ENCODE results near the gene PKN3. TPM values are rescaled to one million over a fixed set of nuclear protein-coding genes. Genes with fewer than 3 reads are reported as not detected.

The PKN3 gene
- total RNA-seq, 1 experiment from 2014 or later, result 2.1 TPM

GRCh38 chr9:128742401-128742800, 40.1 kb downstream of the PKN3 start:
- TF ChIP-seq CTCF (IDR thresholded peaks at IDR 0.05; ENCODE audit: insufficient read depth in 1 of 2, low read depth in 1 of 2, low read length in 1 of 2, severe bottlenecking in 1 of 2, unreplicated experiment in 1 of 2), result no peak
- Mint-ChIP-seq H3K4me1 (ENCODE audit: low read depth, unreplicated experiment) (no peaks in the 10 kb centered on the region), H3K9me3 (ENCODE audit: unreplicated experiment) (no peaks in the 10 kb centered on the region), H3K4me3 (ENCODE audit: unreplicated experiment) (no peak overlapping the region), H3K27ac (ENCODE audit: unreplicated experiment) (no peak overlapping the region), H3K36me3 (ENCODE audit: insufficient read depth, unreplicated experiment) (peaks cover 10% of the 10 kb centered on the region), H3K27me3 (ENCODE audit: insufficient read depth, unreplicated experiment) (no peaks in the 10 kb centered on the region)
- DNase-seq, result peak in 1 of 2 experiments; percentile 21
- H3K36me3 ChIP-seq (ENCODE audit: control insufficient read depth, insufficient read depth, low read length), result no peaks in the 10 kb centered on the region
- ChIA-PET CTCF (interaction anchor here (0.5 kb wide), 1 partner anchor 66 kb away, joined by 3 read pairs; no protein-coding TSS in a partner anchor), POLR2A (no interaction called here)
- H3K4me1 ChIP-seq, result no peaks in the 10 kb centered on the region
- intact Hi-C loops (cut with micrococcal nuclease; ENCODE audit: unreplicated experiment), result no loop called here
- no TSS peak for BruUV-seq (replicated peaks)
- H3K4me3 ChIP-seq (ENCODE audit: low read depth, low read length), result no peak overlapping the region
- no peaks in the 10 kb centered on the region for H3K27me3 ChIP-seq (replicated peaks; ENCODE audit: control insufficient read depth, insufficient read depth, low read length)
- H3K9me3 ChIP-seq, result no peaks in the 10 kb centered on the region

- H3K4me3 Mint-ChIP-seq (ENCODE audit: unreplicated experiment), result no peak overlapping the region
- Histone ChIP-seq H3K9me3 (no peaks in the 10 kb centered on the region), H3K36me3 (ENCODE audit: control insufficient read depth, insufficient read depth, low read length) (no peaks in the 10 kb centered on the region), H3K4me1 (no peaks in the 10 kb centered on the region), H3K4me3 (ENCODE audit: low read depth, low read length) (no peak overlapping the region), H3K27me3 (replicated peaks; ENCODE audit: control insufficient read depth, insufficient read depth, low read length) (no peaks in the 10 kb centered on the region)
- no TSS peak for BruUV-seq (replicated peaks)
- H3K9me3 Mint-ChIP-seq (ENCODE audit: unreplicated experiment), result no peaks in the 10 kb centered on the region
- intact Hi-C loops (cut with micrococcal nuclease; ENCODE audit: unreplicated experiment), result no loop called here
- H3K4me1 Mint-ChIP-seq (ENCODE audit: low read depth, unreplicated experiment), result no peaks in the 10 kb centered on the region
- ChIA-PET POLR2A (no interaction called here), CTCF (interaction anchor here (0.9 kb wide), 1 partner anchor 28 kb away, joined by 4 read pairs; no protein-coding TSS in a partner anchor)
- no peak for TF ChIP-seq CTCF (IDR thresholded peaks at IDR 0.05; ENCODE audit: insufficient read depth in 1 of 2, low read depth in 1 of 2, low read length in 1 of 2, severe bottlenecking in 1 of 2, unreplicated experiment in 1 of 2)
- H3K36me3 Mint-ChIP-seq (ENCODE audit: insufficient read depth, unreplicated experiment), result peaks cover 10% of the 10 kb centered on the region
- H3K27ac Mint-ChIP-seq (ENCODE audit: unreplicated experiment), result no peak overlapping the region
- no peak for DNase-seq
- no peaks in the 10 kb centered on the region for H3K27me3 Mint-ChIP-seq (ENCODE audit: insufficient read depth, unreplicated experiment)
Observed at GRCh38 chr9:128743421-128743820, 41.1 kb downstream of the PKN3 start.

GRCh38 chr9:128747241-128747640, 44.9 kb downstream of the PKN3 start:
- no peaks in the 10 kb centered on the region for H3K9me3 ChIP-seq
- POLR2A ChIA-PET, result no interaction called here
- no TSS peak for BruUV-seq (replicated peaks)
- Mint-ChIP-seq H3K4me3 (ENCODE audit: unreplicated experiment) (no peak overlapping the region), H3K36me3 (ENCODE audit: insufficient read depth, unreplicated experiment) (peaks cover 6% of the 10 kb centered on the region), H3K27ac (ENCODE audit: unreplicated experiment) (no peak overlapping the region), H3K4me1 (ENCODE audit: low read depth, unreplicated experiment) (no peaks in the 10 kb centered on the region), H3K27me3 (ENCODE audit: insufficient read depth, unreplicated experiment) (no peaks in the 10 kb centered on the region), H3K9me3 (ENCODE audit: unreplicated experiment) (no peaks in the 10 kb centered on the region)
- no peaks in the 10 kb centered on the region; the same call in 1 of the 2 replicates for H3K36me3 ChIP-seq (ENCODE audit: control insufficient read depth, insufficient read depth, low read length)
- H3K27me3 ChIP-seq (replicated peaks; ENCODE audit: control insufficient read depth, insufficient read depth, low read length), result no peaks in the 10 kb centered on the region
- H3K4me3 ChIP-seq (ENCODE audit: low read depth, low read length), result no peak overlapping the region
- H3K4me1 ChIP-seq, result no peaks in the 10 kb centered on the region
- intact Hi-C loops (cut with micrococcal nuclease; ENCODE audit: unreplicated experiment), result no loop called here
- no peak for TF ChIP-seq CTCF (IDR thresholded peaks at IDR 0.05; ENCODE audit: insufficient read depth in 1 of 2, low read depth in 1 of 2, low read length in 1 of 2, severe bottlenecking in 1 of 2, unreplicated experiment in 1 of 2)
- DNase-seq, result no peak
- CTCF ChIA-PET, result no interaction called here

Measured in Caco-2 (cell line).